Measurements from ENCODE around the gene KRCC1. TPM values are rescaled to one million over a fixed set of nuclear protein-coding genes. Genes with fewer than 3 reads are reported as not detected.

KRCC1 gene
- total and polyA plus RNA-seq, 10 donors = 20.4 to 42.3 (median 27.8) TPM

DNA sequence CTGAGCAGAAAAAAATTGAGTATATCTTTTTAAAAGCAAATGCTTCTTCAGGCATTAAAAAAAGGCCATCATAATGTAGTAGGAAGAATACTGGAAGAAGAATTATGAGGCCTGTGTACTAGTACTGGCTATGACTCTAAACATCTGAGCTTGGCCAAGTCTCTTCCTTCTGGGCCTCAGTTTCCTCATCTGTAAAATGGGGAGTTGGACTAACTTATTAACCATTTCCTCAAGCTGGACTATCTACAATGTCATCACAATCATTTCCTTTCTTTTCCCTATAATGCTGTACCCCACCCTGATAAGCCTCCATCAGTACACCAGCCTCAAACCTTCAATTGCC is 42.9 kb upstream of the KRCC1 start:
- peaks cover 0 to 6% (median 0%) of the 10 kb centered on the region in 7 donors for H3K27me3 ChIP-seq (replicated peaks in 1 of 7)
- no peak for DNase-seq
- H3K4me3 ChIP-seq = no peak overlapping the region
- no peaks in the 10 kb centered on the region for H3K9me3 ChIP-seq
- TF ChIP-seq, protein P1, sequence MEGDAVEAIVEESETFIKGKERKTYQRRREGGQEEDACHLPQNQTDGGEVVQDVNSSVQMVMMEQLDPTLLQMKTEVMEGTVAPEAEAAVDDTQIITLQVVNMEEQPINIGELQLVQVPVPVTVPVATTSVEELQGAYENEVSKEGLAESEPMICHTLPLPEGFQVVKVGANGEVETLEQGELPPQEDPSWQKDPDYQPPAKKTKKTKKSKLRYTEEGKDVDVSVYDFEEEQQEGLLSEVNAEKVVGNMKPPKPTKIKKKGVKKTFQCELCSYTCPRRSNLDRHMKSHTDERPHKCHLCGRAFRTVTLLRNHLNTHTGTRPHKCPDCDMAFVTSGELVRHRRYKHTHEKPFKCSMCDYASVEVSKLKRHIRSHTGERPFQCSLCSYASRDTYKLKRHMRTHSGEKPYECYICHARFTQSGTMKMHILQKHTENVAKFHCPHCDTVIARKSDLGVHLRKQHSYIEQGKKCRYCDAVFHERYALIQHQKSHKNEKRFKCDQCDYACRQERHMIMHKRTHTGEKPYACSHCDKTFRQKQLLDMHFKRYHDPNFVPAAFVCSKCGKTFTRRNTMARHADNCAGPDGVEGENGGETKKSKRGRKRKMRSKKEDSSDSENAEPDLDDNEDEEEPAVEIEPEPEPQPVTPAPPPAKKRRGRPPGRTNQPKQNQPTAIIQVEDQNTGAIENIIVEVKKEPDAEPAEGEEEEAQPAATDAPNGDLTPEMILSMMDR (IDR thresholded peaks at IDR 0.05 in 8 of 11, conservative IDR thresholded peaks at IDR 0.05 in 3 of 11) = no peak
- no peaks in the 10 kb centered on the region for H3K36me3 ChIP-seq
- intact Hi-C loops (cut with DNase I; ENCODE audit: low total_unique reads) = no loop called here
- no peaks in the 10 kb centered on the region for H3K4me1 ChIP-seq
- no peak overlapping the region for H3K27ac ChIP-seq

DNA sequence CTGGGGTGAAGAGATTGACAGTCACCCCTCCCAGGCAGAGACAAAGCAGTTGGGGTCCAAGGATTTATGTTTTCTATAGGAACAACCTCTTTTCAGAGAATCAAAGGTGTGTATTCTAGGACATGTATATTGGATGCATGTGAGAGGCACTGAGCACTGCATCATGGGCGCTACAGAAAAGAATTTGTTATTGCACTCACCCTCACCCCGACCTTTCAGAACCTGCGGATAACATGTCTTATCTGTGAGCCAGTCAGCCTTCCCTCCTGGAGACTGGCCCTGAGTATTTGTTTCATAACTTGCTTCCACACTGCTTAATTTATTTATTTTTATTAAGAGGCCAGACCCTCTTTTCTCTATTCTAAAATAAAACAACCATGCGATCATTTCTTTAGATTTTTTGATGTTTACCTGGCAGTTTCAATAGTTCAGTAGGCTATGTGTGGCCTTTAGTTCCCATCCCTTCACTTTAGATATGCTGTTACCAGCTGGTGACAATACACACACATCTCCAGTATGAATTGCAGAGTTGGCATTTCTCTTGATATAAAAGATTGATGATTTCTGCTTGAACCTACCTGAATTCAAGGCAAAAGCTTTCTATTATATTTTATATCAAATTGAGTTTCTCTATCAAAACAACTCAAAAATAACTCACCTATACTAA is 42.4 kb upstream of the KRCC1 start:
- TF ChIP-seq, protein P1 (IDR thresholded peaks at IDR 0.05 in 8 of 11, conservative IDR thresholded peaks at IDR 0.05 in 3 of 11) = no peak
- no peak for TF ChIP-seq POLR2AphosphoS5 (IDR thresholded peaks at IDR 0.05)
- no peak for TF ChIP-seq POLR2A (IDR thresholded peaks at IDR 0.05)
- no peak overlapping the region for H3K4me3 ChIP-seq
- H3K27ac ChIP-seq = no peak overlapping the region
- no peaks in the 10 kb centered on the region for H3K9me3 ChIP-seq
- H3K36me3 ChIP-seq = no peaks in the 10 kb centered on the region
- H3K4me1 ChIP-seq = no peaks in the 10 kb centered on the region
- no peak for DNase-seq
- WGBS, 5 donors = 83 to 93% (median 87%) methylated on average over 4 of the region's 4 CpGs
- H3K27me3 ChIP-seq (replicated peaks in 1 of 7) = peaks cover 0 to under 1% (median 0%) of the 10 kb centered on the region in 7 donors
- intact Hi-C loops (cut with DNase I; ENCODE audit: low total_unique reads) = no loop called here

DNA sequence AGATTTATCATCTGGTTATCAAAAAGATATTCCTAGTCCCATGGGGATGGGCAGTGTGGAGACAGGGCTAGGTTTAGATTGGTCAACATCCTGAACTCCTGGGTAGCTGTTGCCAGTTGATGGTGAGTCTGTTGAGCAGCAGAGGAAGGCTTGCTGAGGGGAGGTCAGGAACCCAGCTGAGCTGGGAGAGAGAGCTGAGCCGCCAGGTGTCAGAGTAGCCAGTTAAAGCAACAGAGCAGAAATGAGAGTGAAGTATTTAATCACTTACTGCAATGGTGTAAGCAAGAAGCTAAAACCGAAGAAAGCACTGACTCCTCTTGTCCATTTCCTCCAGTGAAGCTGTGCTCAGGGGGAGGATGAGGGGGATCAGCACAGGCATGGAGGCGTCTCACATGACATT is 41.6 kb upstream of the KRCC1 start:
- no peaks in the 10 kb centered on the region for H3K4me1 ChIP-seq
- H3K27ac ChIP-seq = no peak overlapping the region
- H3K4me3 ChIP-seq = no peak overlapping the region
- DNase-seq = no peak
- intact Hi-C loops (cut with DNase I; ENCODE audit: low total_unique reads) = no loop called here
- H3K36me3 ChIP-seq = no peaks in the 10 kb centered on the region
- TF ChIP-seq POLR2A (IDR thresholded peaks at IDR 0.05) (no peak), POLR2AphosphoS5 (IDR thresholded peaks at IDR 0.05) (no peak)
- TF ChIP-seq, protein P1 (IDR thresholded peaks at IDR 0.05 in 8 of 11, conservative IDR thresholded peaks at IDR 0.05 in 3 of 11) = no peak
- no peaks in the 10 kb centered on the region for H3K27me3 ChIP-seq (replicated peaks in 1 of 7)
- 63 to 78% (median 70%) methylated on average over 3 of the region's 3 CpGs for WGBS, 5 donors
- H3K9me3 ChIP-seq = no peaks in the 10 kb centered on the region

DNA sequence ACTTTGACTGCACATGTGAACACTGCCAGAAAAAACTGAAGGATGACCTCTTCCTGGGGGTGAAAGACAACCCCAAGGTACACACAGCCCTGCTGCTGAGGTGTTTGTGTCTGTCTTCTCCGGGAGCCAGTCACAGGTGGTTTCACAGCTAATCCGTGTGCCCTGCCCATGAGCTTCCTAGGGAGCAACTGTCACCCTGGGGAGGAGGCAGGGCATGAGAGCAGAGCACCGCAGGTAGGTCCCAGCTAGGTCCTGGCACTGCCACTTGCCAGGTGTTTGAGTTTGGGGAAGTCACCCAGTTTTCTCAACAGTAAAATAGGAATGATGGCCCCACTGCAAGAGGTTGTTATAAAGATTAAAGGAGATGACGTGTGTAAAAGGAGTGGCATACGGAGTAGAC is 41.1 kb upstream of the KRCC1 start:
- intact Hi-C loops (cut with DNase I; ENCODE audit: low total_unique reads) = no loop called here
- no peak overlapping the region for H3K27ac ChIP-seq
- H3K36me3 ChIP-seq = no peaks in the 10 kb centered on the region
- WGBS, 5 donors = 68 to 93% (median 86%) methylated on average over 4 to 5 of the region's 5 CpGs
- DNase-seq = no peak
- H3K4me3 ChIP-seq = no peak overlapping the region
- H3K27me3 ChIP-seq (replicated peaks in 1 of 7) = no peaks in the 10 kb centered on the region
- H3K9me3 ChIP-seq = no peaks in the 10 kb centered on the region
- H3K4me1 ChIP-seq = no peaks in the 10 kb centered on the region
- TF ChIP-seq, protein P1 (IDR thresholded peaks at IDR 0.05 in 8 of 11, conservative IDR thresholded peaks at IDR 0.05 in 3 of 11) = no peak
- no peak for TF ChIP-seq POLR2A (IDR thresholded peaks at IDR 0.05)
- TF ChIP-seq POLR2AphosphoS5 (IDR thresholded peaks at IDR 0.05) = no peak
